22Rv1 (cell line): ENCODE results near the gene TBC1D32.

ENCODE experiments used
- CTCF ChIP-seq: fragments of 450-650 bp; IDR thresholded peaks from 2 replicates; pipeline ENCODE4 v1.5.1; 2017; ENCODE audit warnings: mild to moderate bottlenecking
- ZFX ChIP-seq: fragments of 450-650 bp; IDR thresholded peaks from 2 replicates; pipeline ENCODE4 v1.6.1; 2017; ENCODE audit warnings: antibody characterized with exemption, borderline replicate concordance

GRCh38 chr6:121090492-121090891 is 243.8 kb downstream of the TBC1D32 start:
- TF ChIP-seq CTCF (no peak), ZFX (no peak)
